Breast epithelium (tissue), 3 donors: ENCODE results near the gene XPC.

Experiments
- POLR2A ChIP-seq: fragments of 450-650 bp; IDR thresholded peaks from one replicate; pipeline ENCODE4 v1.6.1; 2016; ENCODE audit warnings: antibody characterized with exemption, mild to moderate bottlenecking, moderate library complexity
- TF ChIP-seq, protein P1 (sequence below), 3 donors: fragments of 450-650 bp; IDR thresholded peaks; one replicate each; pipeline ENCODE4 v1.5.1; 2016 to 2017; ENCODE audit warnings: antibody characterized with exemption in 3 of 3, mild to moderate bottlenecking in 3 of 3, moderate library complexity in 3 of 3

DNA sequence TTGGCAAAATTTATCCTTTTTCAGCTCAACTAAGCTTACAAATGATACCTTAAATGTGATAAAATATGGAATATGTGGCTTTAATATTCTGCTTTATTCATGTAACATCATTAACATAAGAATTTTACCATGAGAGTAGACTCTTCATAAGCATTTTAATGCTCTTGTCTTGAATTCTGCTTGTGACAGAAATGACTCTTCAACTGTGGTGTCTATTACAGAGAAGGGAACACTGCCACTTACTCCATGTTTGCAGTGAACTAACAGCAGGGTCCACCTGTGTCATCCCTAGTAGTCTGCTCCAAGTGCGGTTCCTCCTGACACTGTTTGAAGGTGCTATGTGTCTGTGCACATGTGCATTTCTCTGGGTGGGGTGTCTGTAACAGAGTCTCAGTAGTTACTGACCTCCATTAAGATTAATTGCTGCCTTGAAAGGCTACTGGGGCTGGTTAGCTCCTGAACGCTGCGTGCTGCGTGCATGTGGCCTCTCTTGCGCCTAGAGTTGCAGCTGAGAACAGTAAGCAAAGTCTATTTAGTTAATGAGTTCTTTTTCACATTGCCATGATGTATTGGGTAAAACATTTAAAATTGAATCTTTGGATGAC, 8.6 kb upstream of the XPC start:
- TF ChIP-seq, protein P1, sequence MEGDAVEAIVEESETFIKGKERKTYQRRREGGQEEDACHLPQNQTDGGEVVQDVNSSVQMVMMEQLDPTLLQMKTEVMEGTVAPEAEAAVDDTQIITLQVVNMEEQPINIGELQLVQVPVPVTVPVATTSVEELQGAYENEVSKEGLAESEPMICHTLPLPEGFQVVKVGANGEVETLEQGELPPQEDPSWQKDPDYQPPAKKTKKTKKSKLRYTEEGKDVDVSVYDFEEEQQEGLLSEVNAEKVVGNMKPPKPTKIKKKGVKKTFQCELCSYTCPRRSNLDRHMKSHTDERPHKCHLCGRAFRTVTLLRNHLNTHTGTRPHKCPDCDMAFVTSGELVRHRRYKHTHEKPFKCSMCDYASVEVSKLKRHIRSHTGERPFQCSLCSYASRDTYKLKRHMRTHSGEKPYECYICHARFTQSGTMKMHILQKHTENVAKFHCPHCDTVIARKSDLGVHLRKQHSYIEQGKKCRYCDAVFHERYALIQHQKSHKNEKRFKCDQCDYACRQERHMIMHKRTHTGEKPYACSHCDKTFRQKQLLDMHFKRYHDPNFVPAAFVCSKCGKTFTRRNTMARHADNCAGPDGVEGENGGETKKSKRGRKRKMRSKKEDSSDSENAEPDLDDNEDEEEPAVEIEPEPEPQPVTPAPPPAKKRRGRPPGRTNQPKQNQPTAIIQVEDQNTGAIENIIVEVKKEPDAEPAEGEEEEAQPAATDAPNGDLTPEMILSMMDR (IDR thresholded peaks at IDR 0.05) = no peak
- no peak for TF ChIP-seq POLR2A
